ENCODE results near the gene TTBK1.
A peak's percentile ranks its signal among the peaks of the same experiment; 100 is the strongest.

The TTBK1 gene

DNA sequence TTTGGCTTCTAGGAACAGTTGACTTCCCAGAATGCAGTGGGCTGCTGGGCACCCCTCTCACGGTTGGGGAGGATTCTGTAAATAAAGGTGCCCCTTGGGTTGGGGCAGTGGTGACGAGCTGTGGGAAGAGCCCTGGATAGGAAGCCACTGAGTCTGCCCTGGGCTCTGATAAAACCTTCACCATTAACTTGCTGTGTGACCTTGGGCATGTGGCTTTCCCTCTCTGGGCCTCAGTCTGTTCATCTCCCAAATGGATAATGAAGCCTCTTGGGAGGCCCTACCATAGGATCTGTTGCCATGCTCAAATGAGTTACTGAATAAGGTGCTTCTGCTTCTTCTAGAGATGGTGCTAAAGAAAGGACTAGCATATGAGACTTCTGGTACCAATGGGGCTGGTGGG, 61.6 kb downstream of the TTBK1 start:
- Mint-ChIP-seq H3K4me1 (ENCODE audit: low read depth) (peaks cover 10% of the 10 kb centered on the region), H3K27me3 (peaks cover 7% of the 10 kb centered on the region), H3K27ac (no peak overlapping the region), H3K36me3 (ENCODE audit: low read depth) (no peaks in the 10 kb centered on the region), H3K9me3 (no peaks in the 10 kb centered on the region), H3K4me3 (no peak overlapping the region)

DNA sequence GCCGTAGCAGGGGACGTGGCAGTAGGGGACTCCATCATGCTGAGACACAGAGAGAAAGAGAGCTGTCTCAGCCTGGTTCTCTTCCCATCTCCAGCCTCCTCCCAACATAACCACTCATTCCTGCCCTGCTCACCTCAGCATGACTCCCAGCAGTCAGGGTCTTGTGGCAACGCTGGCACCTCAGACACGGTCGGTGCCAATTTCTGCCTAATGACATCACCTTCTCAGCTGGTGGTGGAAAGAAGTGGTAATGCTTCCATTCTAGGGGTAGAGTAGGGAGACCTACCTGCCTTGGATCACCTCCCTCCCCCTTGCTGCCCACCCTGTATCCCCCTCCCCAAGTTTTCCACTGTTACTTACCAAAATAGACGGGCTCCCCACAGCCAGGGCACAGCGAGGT, 62.8 kb downstream of the TTBK1 start:
- Mint-ChIP-seq H3K9me3 (no peaks in the 10 kb centered on the region), H3K27ac (no peak overlapping the region), H3K27me3 (peaks cover 4% of the 10 kb centered on the region), H3K4me1 (ENCODE audit: low read depth) (peaks cover 18% of the 10 kb centered on the region), H3K36me3 (ENCODE audit: low read depth) (no peaks in the 10 kb centered on the region), H3K4me3 (no peak overlapping the region)

- no peaks in the 10 kb centered on the region for H3K36me3 Mint-ChIP-seq (ENCODE audit: low read depth)
- no peak overlapping the region for H3K4me3 Mint-ChIP-seq
- peaks cover 18% of the 10 kb centered on the region for H3K4me1 Mint-ChIP-seq (ENCODE audit: low read depth)
- H3K27me3 Mint-ChIP-seq: peaks cover 4% of the 10 kb centered on the region
- no peak overlapping the region for H3K27ac Mint-ChIP-seq
- H3K9me3 Mint-ChIP-seq: no peaks in the 10 kb centered on the region
Measured at GRCh38 chr6:43307451-43308100, 64.3 kb downstream of the TTBK1 start.

GRCh38 chr6:43308101-43308989, 65.1 kb downstream of the TTBK1 start, which contains the start of gene CRIP3:
TSS of gene CRIP3 (minus strand) at chr6:43308826. CDS start at chr6:43308792, 34 bp downstream.
- Mint-ChIP-seq H3K27me3 (peaks cover 4% of the 10 kb centered on the region), H3K4me3 (peak within 1 kb of the TSS; percentile 80), H3K9me3 (no peaks in the 10 kb centered on the region), H3K36me3 (ENCODE audit: low read depth) (no peaks in the 10 kb centered on the region), H3K4me1 (ENCODE audit: low read depth) (peaks cover 22% of the 10 kb centered on the region), H3K27ac (no peak within 1 kb of the TSS)

GRCh38 chr6:43308990-43309477, 65.8 kb downstream of the TTBK1 start:
- peaks cover 22% of the 10 kb centered on the region for H3K4me1 Mint-ChIP-seq (ENCODE audit: low read depth)
- H3K4me3 Mint-ChIP-seq: peak overlapping the region; percentile 80
- no peaks in the 10 kb centered on the region for H3K9me3 Mint-ChIP-seq
- H3K36me3 Mint-ChIP-seq (ENCODE audit: low read depth): no peaks in the 10 kb centered on the region
- peaks cover 4% of the 10 kb centered on the region for H3K27me3 Mint-ChIP-seq
- no peak overlapping the region for H3K27ac Mint-ChIP-seq

DNA sequence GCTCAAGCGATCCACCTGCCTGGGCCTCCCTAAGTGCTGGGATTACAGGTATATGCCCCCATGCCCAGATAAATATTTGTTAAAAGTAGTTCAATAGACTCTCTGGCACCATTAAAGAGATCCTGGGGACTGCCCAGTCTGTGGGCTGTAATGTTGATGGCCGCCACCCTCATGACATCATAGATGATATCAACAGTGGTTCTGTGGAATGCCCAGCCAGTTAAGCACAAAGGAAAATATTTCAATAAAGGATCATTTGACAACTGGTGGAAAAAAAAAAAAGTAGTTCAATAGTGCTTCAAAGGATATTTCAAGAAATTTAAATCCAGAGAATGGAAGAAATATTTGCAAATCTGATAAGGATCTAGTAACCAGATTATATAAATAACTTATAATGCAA, 66.9 kb downstream of the TTBK1 start:
- Mint-ChIP-seq H3K36me3 (ENCODE audit: low read depth) (no peaks in the 10 kb centered on the region), H3K27me3 (peaks cover 4% of the 10 kb centered on the region), H3K27ac (no peak overlapping the region), H3K9me3 (no peaks in the 10 kb centered on the region), H3K4me1 (ENCODE audit: low read depth) (peaks cover 22% of the 10 kb centered on the region), H3K4me3 (no peak overlapping the region)

DNA sequence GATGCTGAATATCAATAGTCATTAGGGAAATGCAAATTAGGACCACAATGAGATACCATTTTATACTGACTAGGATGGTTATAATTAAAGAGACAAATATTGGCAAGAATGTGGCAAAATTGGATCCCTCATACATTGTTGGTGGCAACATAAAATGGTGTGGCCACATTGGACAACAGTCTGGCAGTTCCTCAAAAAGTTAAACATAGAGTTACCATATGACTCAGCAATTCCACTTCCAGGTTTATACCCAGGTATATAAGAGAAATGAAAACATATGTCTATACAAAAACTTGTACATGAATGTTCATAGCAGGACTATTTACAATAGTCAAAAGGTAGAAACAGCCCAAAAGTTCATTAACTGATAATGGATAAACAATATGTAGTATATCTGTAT, 67.3 kb downstream of the TTBK1 start:
- H3K9me3 Mint-ChIP-seq: no peaks in the 10 kb centered on the region
- H3K4me3 Mint-ChIP-seq: no peak overlapping the region
- H3K4me1 Mint-ChIP-seq (ENCODE audit: low read depth): peaks cover 22% of the 10 kb centered on the region
- H3K36me3 Mint-ChIP-seq (ENCODE audit: low read depth): no peaks in the 10 kb centered on the region
- no peak overlapping the region for H3K27ac Mint-ChIP-seq
- peaks cover 4% of the 10 kb centered on the region for H3K27me3 Mint-ChIP-seq

DNA sequence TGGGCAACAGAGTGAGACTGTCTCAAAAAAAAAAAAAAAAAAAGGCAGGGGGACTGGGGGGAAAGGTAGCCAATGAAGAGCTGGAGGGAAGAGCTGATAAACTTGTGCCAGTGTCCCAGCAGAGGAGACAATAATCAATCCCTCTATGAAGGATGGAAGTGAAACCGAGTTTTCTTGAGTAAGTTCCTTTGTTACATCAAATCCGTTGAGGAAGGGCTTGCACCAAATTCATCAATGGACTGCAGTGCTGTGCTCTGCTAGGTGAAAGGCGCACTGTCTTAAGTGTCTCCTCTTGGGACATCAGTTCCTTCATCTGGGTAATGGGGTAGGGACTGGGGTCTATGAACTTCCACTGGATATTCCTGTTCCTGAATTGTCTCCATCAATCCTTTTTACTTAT, 68.4 kb downstream of the TTBK1 start:
- Mint-ChIP-seq H3K4me1 (ENCODE audit: low read depth) (peaks cover 22% of the 10 kb centered on the region), H3K27me3 (peaks cover 4% of the 10 kb centered on the region)

GRCh38 chr6:43313813-43314212, 70.5 kb downstream of the TTBK1 start:
- no peaks in the 10 kb centered on the region for H3K9me3 Mint-ChIP-seq
- H3K36me3 Mint-ChIP-seq (ENCODE audit: low read depth): no peaks in the 10 kb centered on the region
- no peak overlapping the region for H3K4me3 Mint-ChIP-seq
- H3K27me3 Mint-ChIP-seq: peaks cover 1% of the 10 kb centered on the region
- H3K4me1 Mint-ChIP-seq (ENCODE audit: low read depth): peaks cover 18% of the 10 kb centered on the region
- H3K27ac Mint-ChIP-seq: no peak overlapping the region

More for the DNA sequence above, 68.4 kb downstream of the TTBK1 start:
- Mint-ChIP-seq H3K9me3 (no peaks in the 10 kb centered on the region), H3K36me3 (ENCODE audit: low read depth) (no peaks in the 10 kb centered on the region), H3K4me3 (no peak overlapping the region), H3K27ac (no peak overlapping the region)

DNA sequence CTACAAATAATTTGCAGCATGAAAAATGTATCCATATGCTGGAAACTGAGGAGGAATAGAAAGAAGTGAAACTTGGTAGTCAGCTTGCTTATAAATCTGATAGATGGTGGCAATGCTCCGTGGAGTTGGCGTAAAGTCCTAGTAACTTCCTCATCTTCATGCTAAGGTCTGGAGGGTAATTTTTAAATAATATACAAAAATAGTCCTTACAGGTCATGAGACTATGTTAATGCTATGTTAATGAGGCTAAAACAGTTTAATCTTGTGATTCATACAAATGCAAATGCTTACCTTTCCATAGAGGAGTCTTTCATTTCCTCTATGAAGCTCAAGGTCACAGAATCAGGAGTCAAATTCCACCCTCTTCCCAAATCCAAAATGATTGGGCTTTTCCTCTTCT, 74.7 kb downstream of the TTBK1 start:
- no peak overlapping the region for H3K27ac Mint-ChIP-seq
- no peaks in the 10 kb centered on the region for H3K36me3 Mint-ChIP-seq (ENCODE audit: low read depth)
- no peak overlapping the region for H3K4me3 Mint-ChIP-seq
- no peaks in the 10 kb centered on the region for H3K9me3 Mint-ChIP-seq
- peaks cover under 1% of the 10 kb centered on the region for H3K4me1 Mint-ChIP-seq (ENCODE audit: low read depth)
- H3K27me3 Mint-ChIP-seq: no peaks in the 10 kb centered on the region

- Mint-ChIP-seq H3K4me1 (ENCODE audit: low read depth) (no peaks in the 10 kb centered on the region), H3K9me3 (no peaks in the 10 kb centered on the region), H3K4me3 (no peak overlapping the region), H3K27me3 (no peaks in the 10 kb centered on the region), H3K27ac (no peak overlapping the region), H3K36me3 (ENCODE audit: low read depth) (peaks cover 3% of the 10 kb centered on the region)
Measured at GRCh38 chr6:43325876-43326275, 82.6 kb downstream of the TTBK1 start.

DNA sequence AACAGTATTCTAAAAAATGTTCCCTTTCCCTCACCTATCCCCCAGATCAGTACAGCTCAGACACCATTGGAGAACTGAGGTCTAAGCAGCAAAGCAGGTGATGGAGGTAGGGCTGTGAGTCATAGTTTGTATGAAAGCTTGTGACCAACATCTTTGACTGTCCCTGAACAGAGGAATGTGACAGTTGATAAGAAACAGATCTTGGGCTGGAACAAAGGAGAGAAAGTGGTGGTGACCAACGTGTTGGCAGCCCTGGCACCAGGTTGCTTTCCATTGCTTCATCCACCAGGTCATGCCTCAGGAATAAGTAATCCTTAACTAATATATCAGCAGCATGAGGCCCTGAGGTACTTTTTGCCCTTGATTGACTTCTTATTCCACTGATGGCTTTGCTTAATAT, 85.2 kb downstream of the TTBK1 start:
- Mint-ChIP-seq H3K27ac (no peak overlapping the region), H3K36me3 (ENCODE audit: low read depth) (peaks cover 3% of the 10 kb centered on the region), H3K27me3 (no peaks in the 10 kb centered on the region)

DNA sequence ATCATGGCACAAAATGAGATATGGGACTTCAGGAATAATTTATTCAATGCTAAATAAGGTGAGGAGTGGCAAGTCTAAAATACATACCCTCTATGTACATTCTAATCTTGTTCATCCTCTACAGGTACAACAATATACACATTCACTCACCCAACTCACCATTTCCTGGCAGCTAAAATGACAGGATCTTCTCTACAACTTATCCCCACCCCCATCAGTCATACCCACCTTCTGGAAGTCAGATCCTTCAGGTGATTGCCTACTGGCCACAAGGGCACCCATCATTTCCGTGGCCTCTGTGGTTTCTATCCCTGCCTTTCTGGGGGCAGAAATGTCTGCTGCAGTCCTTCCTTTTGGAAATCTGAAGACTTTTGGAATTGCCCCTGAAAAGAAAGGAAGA, 88.2 kb downstream of the TTBK1 start:
- Mint-ChIP-seq H3K27me3 (no peaks in the 10 kb centered on the region), H3K4me3 (no peak overlapping the region), H3K9me3 (no peaks in the 10 kb centered on the region), H3K27ac (no peak overlapping the region), H3K36me3 (ENCODE audit: low read depth) (no peaks in the 10 kb centered on the region), H3K4me1 (ENCODE audit: low read depth) (peaks cover 12% of the 10 kb centered on the region)

More for the DNA sequence above, 85.2 kb downstream of the TTBK1 start:
- Mint-ChIP-seq H3K4me1 (ENCODE audit: low read depth) (peaks cover 12% of the 10 kb centered on the region), H3K9me3 (no peaks in the 10 kb centered on the region), H3K4me3 (no peak overlapping the region)

GRCh38 chr6:43331891-43332290, 88.6 kb downstream of the TTBK1 start:
- Mint-ChIP-seq H3K36me3 (ENCODE audit: low read depth) (no peaks in the 10 kb centered on the region), H3K4me1 (ENCODE audit: low read depth) (peaks cover 12% of the 10 kb centered on the region), H3K27me3 (no peaks in the 10 kb centered on the region), H3K4me3 (no peak overlapping the region), H3K27ac (no peak overlapping the region), H3K9me3 (no peaks in the 10 kb centered on the region)

- Mint-ChIP-seq H3K4me1 (ENCODE audit: low read depth) (peaks cover 18% of the 10 kb centered on the region), H3K9me3 (no peaks in the 10 kb centered on the region), H3K27me3 (no peaks in the 10 kb centered on the region), H3K36me3 (ENCODE audit: low read depth) (peaks cover 9% of the 10 kb centered on the region), H3K27ac (no peak overlapping the region), H3K4me3 (no peak overlapping the region)
Measured at GRCh38 chr6:43334466-43335095, 91.3 kb downstream of the TTBK1 start.
